Measurements from ENCODE around the gene KIF5A.

KIF5A gene

DNA sequence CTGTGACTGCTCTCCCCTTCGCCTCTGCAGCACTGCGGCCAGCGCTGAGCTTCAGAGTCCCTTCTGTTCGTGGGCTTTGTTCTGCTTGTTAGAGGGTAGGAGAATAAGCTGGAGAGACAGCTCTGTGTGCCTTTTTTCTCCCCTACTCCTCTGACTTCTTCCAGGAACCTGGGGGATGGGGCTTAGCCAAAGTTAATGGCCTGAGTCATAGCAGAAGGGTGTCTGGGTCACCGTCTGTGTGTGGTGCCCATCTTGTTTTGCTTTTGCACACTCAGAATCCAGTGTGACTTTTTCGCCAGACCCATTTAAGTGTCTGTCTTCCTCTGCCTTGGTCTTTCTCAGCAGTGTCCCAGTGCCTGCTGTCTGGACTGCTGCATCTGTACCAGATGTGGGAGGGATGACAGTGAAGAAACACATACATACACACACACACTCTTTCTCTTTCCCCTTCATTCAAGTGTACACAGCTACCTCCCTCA, 3.0 kb downstream of the KIF5A start:
- peak; percentile 18 for DNase-seq
- Histone ChIP-seq H3K36me3 (replicated peaks) (no peaks in the 10 kb centered on the region), H3K4me3 (ENCODE audit: low read depth, low read length) (no peak overlapping the region), H3K27me3 (replicated peaks) (peaks cover 9% of the 10 kb centered on the region), H3K27ac (no peak overlapping the region)
- in situ Hi-C loops (cut with HindIII; ENCODE audit: low pct_ligation_motif_present, low sequenced_read_pairs), result no loop called here
- TF ChIP-seq CTCF (IDR thresholded peaks at IDR 0.05; ENCODE audit: low read depth, low read length, missing control alignments), result no peak

GRCh38 chr12:57553343-57554202, 3.7 kb downstream of the KIF5A start:
- no peak overlapping the region for H3K27ac ChIP-seq
- no peak overlapping the region for H3K4me3 ChIP-seq (ENCODE audit: low read depth, low read length)
- peaks cover 9% of the 10 kb centered on the region for H3K27me3 ChIP-seq (replicated peaks)
- no peaks in the 10 kb centered on the region for H3K36me3 ChIP-seq (replicated peaks)
- DNase-seq, result no peak
- in situ Hi-C loops (cut with HindIII; ENCODE audit: low pct_ligation_motif_present, low sequenced_read_pairs), result no loop called here
- no peak for TF ChIP-seq CTCF (IDR thresholded peaks at IDR 0.05; ENCODE audit: low read depth, low read length, missing control alignments)

GRCh38 chr12:57554453-57554852, 4.6 kb downstream of the KIF5A start:
- in situ Hi-C loops (cut with HindIII; ENCODE audit: low pct_ligation_motif_present, low sequenced_read_pairs), result no loop called here

GRCh38 chr12:57554897-57555296, 5.1 kb downstream of the KIF5A start:
- TF ChIP-seq CTCF (IDR thresholded peaks at IDR 0.05; ENCODE audit: low read depth, low read length, missing control alignments), result no peak
- no peaks in the 10 kb centered on the region for H3K36me3 ChIP-seq (replicated peaks)
- H3K4me3 ChIP-seq (ENCODE audit: low read depth, low read length), result no peak overlapping the region
- in situ Hi-C loops (cut with HindIII; ENCODE audit: low pct_ligation_motif_present, low sequenced_read_pairs), result no loop called here
- no peak for DNase-seq
- no peak overlapping the region for H3K27ac ChIP-seq
- H3K27me3 ChIP-seq (replicated peaks), result peaks cover 6% of the 10 kb centered on the region

More at GRCh38 chr12:57554453-57554852, 4.6 kb downstream of the KIF5A start:
- TF ChIP-seq CTCF (IDR thresholded peaks at IDR 0.05; ENCODE audit: low read depth, low read length, missing control alignments), result no peak
- no peak overlapping the region for H3K27ac ChIP-seq
- H3K36me3 ChIP-seq (replicated peaks), result no peaks in the 10 kb centered on the region
- H3K4me3 ChIP-seq (ENCODE audit: low read depth, low read length), result no peak overlapping the region
- DNase-seq, result no peak
- peaks cover 7% of the 10 kb centered on the region for H3K27me3 ChIP-seq (replicated peaks)

GRCh38 chr12:57558864-57559263, 9.0 kb downstream of the KIF5A start:
- Histone ChIP-seq H3K4me3 (ENCODE audit: low read depth, low read length) (no peak overlapping the region), H3K36me3 (replicated peaks) (no peaks in the 10 kb centered on the region), H3K27me3 (replicated peaks) (no peaks in the 10 kb centered on the region), H3K27ac (no peak overlapping the region)
- no peak for DNase-seq
- in situ Hi-C loops (cut with HindIII; ENCODE audit: low pct_ligation_motif_present, low sequenced_read_pairs), result no loop called here
- TF ChIP-seq CTCF (IDR thresholded peaks at IDR 0.05; ENCODE audit: low read depth, low read length, missing control alignments), result no peak
